ENCODE results near the gene BAIAP2L1.

The BAIAP2L1 gene

DNA sequence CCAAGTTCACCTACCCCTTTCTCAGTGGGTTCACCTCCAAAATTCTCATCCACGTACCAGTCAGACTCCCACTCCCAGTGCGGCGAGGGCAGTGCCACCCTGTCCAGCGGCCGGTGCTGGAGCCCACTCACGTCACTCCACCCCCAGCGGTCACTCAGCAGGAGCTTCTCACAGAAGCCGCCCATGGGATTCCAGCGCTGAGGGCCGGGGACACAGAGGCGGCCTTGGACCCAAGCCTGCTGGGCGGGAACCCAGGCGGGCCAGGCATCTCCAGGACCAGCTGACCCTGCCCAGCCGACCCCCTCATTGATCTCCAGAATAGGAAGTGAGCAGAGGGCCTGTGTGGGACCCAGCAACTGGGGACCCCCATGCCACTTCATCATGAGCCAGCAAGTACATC lies 156.0 kb downstream of the BAIAP2L1 start:
- TF ChIP-seq, protein P1, sequence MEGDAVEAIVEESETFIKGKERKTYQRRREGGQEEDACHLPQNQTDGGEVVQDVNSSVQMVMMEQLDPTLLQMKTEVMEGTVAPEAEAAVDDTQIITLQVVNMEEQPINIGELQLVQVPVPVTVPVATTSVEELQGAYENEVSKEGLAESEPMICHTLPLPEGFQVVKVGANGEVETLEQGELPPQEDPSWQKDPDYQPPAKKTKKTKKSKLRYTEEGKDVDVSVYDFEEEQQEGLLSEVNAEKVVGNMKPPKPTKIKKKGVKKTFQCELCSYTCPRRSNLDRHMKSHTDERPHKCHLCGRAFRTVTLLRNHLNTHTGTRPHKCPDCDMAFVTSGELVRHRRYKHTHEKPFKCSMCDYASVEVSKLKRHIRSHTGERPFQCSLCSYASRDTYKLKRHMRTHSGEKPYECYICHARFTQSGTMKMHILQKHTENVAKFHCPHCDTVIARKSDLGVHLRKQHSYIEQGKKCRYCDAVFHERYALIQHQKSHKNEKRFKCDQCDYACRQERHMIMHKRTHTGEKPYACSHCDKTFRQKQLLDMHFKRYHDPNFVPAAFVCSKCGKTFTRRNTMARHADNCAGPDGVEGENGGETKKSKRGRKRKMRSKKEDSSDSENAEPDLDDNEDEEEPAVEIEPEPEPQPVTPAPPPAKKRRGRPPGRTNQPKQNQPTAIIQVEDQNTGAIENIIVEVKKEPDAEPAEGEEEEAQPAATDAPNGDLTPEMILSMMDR (IDR thresholded peaks at IDR 0.05; ENCODE audit: extremely low read depth, missing control alignments), result no peak

DNA sequence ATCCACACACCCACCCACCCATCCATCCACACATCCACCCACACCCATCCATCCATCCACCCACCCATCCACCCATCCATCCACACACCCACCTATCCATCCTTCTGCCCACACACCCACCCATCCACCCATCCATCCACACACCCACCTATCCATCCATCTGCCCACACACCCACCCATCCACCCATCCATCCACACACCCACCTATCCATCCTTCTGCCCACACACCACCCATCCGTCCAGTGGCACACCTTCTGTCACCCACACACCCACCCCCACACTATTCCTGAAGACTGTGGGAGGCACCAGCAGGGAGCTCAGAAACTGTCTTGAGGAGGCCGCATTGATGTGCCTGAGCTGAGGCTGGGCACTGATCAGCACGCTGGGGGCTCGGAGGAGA lies 158.0 kb downstream of the BAIAP2L1 start:
- no peak for DNase-seq (ENCODE audit: low spot score)
- TF ChIP-seq, protein P1 (IDR thresholded peaks at IDR 0.05; ENCODE audit: extremely low read depth, missing control alignments), result no peak

More for the DNA sequence above, 156.0 kb downstream of the BAIAP2L1 start:
- DNase-seq (ENCODE audit: low spot score), result no peak

DNA sequence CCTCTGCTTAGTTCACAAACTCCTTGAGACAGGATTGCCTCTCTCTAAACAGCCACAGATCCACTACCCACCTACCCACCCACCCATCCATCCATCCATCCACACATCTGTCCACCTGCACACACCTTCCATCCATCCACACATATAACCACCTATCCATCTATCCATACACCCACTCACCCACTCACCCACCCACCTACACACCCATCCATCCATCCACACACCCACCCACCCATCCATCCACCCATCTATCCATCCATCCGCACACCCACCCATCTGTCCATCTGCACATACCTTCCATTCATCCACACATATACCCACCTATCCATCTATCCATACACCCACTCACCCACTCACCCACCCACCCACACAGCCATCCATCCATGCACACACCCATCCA lies 158.5 kb downstream of the BAIAP2L1 start:
- TF ChIP-seq, protein P1 (IDR thresholded peaks at IDR 0.05; ENCODE audit: extremely low read depth, missing control alignments), result no peak

DNA sequence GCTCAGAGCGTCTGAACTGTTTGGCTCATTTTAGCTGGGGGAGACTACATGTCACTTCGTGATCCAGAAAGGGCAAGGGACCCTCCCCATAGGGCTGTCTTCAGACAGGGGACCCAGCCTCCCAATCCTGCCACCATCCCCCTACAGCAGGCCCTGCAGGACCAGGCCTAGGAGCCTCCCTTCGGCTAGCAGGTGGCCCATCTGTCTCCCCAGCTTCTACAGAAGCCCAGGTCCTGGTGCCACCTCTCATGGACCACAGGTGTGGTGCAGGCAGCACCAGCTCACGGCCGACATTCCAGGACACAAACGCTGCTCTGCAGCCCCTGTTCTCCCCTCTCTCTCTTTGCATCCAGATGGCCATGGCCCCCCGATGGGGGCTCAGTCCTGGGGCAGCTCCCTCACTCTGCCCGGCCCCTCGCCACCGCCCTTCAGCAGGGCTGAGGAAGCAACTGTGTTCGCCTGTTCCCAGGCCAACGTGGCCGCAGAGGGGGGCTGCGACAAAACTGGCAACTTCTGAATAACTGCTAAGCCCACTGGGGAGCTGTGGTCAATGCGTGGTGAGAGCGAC lies 159.1 kb downstream of the BAIAP2L1 start:
- TF ChIP-seq, protein P1 (IDR thresholded peaks at IDR 0.05; ENCODE audit: extremely low read depth, missing control alignments), result no peak
- DNase-seq (ENCODE audit: low spot score), result no peak

More for the DNA sequence above, 158.5 kb downstream of the BAIAP2L1 start:
- no peak for DNase-seq (ENCODE audit: low spot score)

Measured in GM20000 (cell line).